SKM-1 treated with dmso at 0.1 percent for 144 hours (cell line): ENCODE measurements around the gene SSB.
"Not testable (repeated sequence)": the region's sequence is repeated elsewhere in the genome, so short reads cannot be mapped to it uniquely, and the experiment has no call there.

Experiments used
- DNase-seq: peaks from one replicate; lab custom pipeline; 2025; ENCODE audit not compliant: unreplicated experiment; lab: John Stamatoyannopoulos, UW

SSB gene

DNA sequence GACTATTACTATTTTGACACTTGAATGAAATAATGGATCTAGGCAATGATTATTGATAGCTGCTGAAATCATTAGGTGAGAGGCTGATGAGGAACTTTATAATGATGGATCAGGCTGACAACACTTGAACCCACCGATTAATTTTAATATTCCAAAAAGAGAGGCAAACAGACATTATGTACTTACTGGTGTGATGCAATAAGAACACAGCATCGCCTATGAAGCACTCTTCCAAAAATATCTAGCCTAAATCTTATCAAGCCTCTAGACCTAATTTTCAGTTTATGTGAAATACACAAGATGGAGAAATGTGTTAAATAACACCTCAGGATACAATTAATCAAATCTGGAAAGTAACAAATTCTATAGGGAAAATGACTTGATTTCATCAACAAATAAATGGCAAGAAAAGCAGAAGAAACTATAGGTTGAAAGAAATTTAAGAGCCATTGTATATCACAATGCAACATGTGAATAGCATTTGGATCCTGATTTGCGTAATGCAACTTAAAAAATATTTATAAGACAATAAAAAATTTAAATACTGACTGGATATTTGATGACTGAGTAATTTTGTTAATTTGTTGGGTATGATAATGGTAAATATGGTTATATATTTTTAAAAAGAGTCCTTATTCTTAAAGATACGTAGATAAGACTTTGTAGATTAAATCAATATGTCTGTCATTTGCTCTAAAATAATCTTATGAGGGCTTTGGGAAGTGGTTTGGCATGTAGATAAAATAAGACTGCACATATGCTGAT is 17.2 kb upstream of the SSB start:
- DNase-seq, result no peak

DNA sequence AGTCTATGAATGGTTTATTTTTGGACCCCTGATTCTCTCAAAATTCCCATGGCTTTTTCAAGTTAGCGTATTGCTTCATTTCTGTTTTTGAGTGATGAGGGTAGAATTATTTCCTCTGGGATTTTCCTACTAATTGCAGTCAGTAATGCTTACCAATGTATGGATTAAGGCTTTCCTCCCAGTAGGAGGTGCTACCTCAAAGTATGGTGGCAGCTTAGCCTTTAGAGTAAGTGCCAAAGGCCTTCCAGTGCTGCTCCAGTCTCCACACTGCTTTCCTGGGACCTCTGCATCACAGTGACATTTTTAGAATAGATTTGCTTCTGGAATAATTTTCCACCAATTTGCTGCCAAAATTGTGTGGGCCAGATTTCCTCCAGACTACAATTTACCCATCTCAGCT is 16.2 kb upstream of the SSB start:
- DNase-seq, result no peak

DNA sequence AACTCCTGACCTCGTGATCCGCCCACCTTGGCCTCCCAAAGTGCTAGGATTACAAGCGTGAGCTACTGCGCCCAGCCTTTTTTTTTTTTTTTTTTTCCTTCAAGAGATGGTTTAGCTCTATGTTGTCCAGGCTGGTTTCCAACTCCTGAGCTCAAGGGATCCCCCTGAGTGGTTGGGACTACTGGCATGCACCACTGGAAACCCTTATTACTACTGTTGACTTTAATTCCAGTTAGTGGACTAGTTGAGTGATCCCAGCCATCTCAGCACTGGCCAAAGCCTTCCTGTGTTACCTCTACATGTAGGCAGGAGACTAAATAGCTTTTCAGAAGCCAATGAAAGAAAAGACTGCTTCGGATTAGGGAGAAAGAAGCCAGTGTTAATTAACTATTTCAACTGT is 8.1 kb upstream of the SSB start:
- no peak for DNase-seq

DNA sequence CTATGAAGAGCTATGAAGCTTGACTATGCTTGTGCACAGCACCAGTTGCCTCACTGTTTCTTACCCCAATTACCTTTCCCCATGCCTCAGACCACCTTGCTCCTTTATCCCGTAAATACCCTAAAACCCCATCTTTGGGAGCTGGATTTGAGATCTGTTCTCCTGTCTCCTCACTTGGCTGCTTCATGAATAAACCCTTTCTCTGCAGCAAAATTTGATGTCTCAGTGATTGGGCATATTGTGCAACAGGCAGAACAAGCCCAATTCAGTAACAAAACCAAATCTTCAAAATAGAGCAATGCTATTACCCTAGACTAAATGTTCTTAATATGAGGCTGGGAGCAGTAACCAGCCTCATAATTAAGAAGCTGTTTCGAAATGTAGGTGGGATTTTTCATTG is 3.5 kb upstream of the SSB start:
- DNase-seq, result no peak

DNA sequence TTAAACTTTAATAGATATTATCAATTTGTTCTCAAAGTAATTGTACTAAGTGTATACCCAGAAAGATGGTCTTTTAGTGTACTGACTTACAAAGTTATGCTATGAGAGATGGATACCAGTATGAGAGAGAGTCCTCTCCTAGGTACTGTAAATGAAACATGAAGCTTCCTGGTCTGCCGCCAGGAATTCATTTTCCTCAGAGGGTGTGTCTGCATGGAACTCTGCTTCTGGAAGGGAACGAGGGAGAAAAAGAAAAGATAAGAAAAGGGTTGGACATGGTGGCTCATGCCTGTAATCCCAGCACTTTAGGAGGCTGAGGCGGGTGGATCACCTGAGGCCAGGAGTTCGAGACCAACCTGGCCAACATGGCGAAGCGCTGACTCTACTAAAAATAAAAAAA is 2.2 kb upstream of the SSB start:
- no peak for DNase-seq

DNA sequence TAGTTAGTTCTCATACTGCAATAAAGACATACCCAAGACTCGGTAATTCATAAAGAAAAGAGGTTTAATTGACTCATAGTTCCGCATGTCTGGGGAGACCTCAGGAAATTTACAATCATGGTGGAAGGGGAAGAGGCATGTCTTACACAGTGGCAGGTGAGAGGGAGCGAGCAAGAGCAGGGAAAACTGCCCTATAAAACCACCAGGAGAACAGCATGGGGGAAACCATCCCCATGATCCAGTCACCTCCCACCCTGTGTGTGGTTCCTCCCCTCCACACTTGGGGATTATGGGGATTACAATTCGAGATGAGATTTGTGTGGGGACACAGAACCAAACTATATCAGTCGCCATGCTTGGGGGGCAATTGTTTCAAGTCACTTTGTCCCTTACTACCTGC is 1.1 kb upstream of the SSB start:
- no peak for DNase-seq

DNA sequence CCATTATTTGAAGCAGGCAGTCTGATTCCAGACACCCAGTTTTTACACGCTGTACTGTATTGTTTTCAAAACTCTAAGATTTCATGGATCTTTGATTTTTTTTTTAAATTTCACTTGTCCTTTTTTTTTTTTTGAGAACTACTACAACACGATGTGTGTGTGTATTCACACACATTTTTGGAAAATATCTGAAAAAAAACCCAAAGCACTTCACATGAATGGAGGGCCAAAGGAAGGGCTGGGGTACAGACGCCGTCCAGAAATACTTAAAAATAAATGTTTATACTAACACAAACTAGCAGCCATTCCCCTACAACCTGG is 314 bp upstream of the SSB start:
- DNase-seq, result no peak

DNA sequence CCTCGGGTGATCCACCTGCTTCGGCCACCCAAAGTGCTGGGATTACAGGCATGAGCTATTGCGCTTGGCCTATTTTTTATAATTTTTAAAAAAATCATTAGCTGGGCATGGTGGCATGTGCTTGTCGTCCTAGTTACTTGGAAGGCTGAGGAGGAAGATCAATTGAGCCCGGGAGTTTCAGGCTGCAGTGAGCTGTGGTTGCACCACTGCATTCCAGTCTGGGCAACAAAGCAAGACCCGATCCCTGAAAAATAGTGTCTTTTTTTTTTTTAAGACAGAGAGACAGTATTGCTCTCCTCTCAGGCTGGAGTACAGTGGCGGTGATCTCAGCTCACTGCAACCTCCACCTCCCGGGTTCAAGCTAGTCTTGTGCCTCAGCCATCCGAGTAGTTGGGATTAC is 4.8 kb downstream of the SSB start:
- no peak for DNase-seq

DNA sequence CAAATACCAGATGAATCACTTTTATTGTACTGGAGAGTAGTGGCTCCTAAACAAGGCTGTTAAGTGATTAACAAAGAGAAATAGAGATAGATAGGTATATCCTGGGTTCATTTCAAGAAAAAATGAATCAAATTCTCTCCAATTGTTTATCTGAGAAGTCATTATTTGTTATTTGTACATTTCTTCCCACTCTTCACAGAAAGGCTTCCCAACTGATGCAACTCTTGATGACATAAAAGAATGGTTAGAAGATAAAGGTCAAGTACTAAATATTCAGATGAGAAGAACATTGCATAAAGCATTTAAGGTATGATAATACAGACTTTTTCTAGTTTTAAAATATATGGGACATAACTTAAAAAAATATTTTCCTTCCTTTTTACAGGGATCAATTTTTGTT is 7.9 kb downstream of the SSB start:
- no peak for DNase-seq

DNA sequence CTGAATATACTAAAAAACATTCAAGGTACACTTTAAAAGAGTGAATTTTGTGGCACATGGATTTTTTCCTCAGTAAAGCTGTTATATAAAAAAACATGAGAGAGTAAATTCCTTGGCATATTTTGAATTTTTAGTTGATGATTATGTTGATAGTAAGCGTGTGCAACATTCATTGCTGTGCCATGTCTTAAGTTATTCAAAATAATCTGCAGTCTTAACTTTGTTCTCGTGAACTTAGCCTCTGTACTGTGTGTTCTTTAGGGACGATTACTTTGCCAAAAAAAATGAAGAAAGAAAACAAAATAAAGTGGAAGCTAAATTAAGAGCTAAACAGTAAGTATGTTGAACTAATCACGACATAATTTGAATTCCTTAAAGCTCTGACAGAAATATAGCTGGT is 9.6 kb downstream of the SSB start:
- no peak for DNase-seq

DNA sequence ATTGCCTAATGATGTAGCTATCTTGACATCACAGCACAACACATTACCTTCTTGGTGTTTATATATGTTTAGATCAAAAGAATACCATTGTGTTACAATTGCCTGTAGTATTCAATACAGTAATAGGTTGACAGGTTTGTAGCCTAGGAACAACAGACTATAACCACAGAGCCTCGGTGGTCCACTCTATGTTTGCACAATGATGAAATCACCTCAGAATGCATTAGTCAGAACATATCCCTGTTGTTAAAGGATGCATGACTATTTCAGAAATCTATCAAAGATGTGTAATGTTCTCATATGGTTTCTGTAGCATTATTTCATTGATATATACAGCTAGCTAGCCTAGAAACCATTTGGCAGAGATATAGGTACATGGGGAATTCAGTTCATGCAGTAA is 17.2 kb downstream of the SSB start:
- DNase-seq, result no peak

DNA sequence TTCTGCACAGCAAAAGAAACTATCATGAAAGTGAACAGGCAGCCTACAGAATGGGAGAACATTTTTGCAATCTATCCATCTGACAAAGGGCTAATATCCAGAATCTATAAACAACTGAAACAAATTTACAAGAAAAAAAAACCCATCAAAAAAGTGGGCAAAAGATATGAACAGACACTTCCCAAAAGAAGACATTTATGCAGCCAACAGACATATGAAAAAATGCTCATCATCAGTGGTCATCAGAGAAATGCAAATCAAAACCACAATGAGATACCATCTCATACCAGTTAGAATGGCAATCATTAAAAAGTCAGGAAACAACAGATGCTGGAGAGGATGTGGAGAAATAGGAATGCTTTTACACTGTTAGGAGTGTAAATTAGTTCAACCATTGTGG is 18.3 kb downstream of the SSB start:
- DNase-seq, result not testable (repeated sequence)

DNA sequence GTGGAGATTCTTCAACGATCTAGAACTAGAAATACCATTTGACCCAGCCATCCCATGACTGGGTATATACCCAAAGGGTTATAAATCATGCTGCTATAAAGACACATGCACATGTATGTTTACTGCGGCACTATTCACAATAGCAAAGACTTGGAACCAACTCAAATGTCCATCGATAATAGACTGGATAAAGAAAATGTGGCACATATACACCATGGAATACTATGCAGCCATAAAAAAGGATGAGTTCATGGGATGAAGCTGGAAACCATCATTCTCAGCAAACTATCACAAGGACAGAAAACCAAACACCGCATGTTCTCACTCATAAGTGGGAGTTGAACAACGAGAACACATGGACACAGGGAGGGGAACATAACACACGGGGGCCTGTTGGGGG is 18.7 kb downstream of the SSB start:
- not testable (repeated sequence) for DNase-seq

DNA sequence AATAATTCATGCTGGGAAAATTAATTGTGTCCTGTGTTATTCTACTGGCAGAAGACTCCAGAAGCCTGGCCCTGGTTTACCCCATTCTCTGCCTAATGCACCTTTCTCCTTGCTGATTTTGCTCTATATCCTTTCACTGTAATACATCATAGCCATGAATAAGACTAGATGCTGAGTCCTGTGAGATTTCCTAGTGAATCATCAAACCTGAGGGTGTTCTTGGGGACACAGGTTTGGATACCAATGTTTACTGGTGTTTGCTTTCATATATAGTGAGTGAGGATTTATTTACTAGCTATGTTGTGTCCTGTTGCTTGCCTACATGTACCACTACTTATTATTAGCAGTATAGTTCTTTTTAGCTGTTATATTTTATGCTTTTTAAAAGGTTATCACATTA is 19.6 kb downstream of the SSB start:
- no peak for DNase-seq

DNA sequence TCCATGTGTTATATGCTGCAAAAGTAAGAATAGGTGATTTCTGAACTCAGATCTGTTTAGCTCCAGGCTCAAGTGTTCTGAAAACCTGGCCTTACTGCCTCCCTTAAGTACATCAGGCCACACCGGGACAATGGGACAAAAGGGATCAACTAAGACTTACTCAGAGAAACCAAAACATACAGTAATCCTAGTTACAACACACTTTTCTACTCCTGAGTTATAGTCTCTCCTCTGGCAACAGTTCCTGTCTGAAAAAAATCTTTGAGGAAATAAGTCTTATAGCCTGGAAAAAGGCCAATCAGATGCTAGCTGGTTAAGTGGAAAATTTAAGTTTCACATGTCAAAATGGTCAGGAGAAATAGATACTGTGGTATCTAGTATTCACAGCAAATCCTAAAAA is 20.4 kb downstream of the SSB start:
- DNase-seq, result no peak

DNA sequence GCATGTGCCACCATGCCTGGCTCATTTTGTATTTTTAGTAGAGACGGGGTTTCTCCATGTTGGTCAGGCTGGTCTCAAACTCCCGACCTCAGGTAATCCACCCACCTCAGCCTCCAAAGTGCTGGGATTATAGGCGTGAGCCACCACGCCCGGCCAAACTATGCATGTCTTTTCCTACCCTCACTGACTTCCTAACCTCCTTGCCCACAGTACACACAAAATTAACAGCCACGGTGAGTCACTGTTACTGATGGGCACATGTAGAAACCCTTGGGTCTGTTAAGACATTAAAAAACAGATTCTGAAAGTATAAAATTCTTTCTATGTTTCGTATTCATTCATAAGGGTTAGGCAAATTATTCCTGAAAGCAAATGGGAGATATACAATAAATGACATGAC is 21.4 kb downstream of the SSB start:
- DNase-seq, result not testable (repeated sequence)

DNA sequence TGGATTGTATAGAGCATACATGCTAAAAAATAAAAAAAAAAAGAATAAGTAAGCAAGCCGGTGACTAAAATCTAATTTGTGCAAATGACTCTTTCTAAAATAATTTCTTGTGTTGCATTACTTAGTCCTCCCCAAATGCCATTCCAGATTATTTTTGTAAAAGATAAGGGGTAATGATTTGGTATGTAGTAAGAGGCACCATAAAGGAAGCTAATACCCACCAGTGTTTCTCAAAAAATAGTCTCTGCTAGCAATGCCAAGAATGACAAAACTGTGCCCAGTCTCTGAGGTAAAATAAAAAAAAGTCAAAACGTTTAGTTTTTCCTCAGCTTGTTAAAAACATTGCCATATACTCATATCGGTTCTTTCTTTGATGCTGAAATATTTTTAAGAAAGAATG is 23.4 kb downstream of the SSB start:
- no peak for DNase-seq

DNA sequence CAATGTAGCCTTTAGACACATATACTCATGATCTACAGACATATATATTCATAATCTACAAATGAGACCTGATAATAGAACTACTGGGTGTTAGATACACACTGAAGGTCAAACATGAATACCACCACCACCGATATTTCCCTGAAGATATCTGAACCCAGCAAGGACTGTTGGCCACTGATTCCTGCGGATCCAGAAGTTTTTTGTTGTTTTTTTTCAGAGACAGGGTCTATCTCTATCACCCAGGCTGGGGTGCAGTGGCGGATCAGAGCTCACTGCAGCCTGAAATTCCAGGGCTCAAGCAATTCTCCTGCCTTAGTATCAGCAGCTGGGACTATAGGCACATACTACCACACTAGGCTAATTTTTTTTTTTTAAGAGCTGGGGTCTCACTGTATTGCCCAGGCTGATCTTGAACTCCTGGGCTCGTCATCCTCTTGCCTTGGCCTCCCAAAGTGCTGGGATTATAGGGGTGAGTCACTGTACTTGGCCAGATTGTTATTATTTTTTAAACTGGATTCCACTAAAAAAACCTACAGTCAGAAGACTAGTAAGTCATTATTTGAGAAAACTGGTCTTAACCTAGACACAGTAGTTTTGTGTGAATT is 24.2 kb downstream of the SSB start:
- DNase-seq, result no peak

DNA sequence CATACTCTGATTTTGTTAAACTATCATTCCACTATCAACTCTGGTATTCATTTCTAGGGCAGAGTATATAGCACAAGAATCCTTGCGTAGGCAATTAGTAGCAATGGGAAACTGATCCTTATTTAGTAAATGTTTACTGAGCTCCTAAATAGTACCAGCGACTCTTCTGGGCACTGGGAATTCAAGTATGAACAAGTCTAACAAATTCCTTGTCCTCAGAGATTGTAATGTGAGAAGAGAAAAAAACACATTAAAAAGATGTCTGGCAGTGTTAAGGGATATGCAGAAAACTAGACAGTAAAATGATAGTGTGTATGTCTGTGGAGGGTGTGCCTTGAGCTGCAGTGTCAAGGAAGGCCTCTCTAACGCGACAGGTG is 25.3 kb downstream of the SSB start:
- DNase-seq, result no peak

DNA sequence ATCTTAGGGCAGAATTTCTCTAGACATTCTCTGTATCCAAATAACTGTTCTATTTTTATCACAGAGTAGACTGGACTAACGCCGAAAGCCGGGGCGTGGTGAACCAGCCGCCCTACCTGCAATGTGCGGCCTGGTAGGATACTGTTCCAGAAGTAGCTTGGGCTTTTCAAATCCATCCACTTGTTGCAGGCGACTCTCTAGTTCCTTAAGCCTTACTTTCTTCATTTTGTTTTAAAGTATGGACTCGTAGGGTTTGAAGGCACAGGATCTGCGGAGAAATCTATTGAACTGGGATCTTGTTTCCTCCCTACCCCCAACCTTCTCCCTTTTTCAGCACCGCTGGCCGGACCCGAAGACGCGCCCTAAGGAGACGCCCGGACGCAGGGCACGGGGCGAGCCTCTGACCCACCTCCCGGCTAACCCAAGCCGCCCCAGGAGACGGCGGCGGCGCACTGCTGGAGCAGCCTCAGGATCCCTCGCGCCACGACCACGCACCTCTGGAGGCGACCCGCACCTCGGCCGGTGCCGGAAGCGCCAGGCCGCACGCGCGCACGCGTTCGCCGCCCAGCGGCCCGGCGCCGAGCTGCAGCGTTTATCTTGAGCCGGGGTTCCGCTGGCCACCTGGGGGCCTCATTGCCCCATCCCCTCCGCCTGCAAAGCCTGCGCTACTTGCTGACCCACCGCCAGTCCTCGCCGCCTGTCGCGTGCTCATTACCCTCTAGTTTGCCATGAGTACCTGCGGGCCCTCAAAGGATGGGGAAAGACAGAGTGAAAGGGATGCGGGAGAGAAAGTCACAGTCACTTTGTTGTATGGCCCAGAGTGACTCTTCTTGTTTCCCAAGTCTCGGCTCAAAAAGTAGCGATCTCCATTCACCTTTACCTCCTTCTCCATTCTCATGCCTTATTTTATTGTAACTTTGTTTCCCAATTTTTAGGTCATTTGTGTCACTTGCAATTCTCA is 26.0 kb downstream of the SSB start, which contains the start of gene METTL5:
METTL5 (minus strand) TSS at position 533 of the 961 bp plus-strand sequence; CDS start at position 225, 308 bp downstream.
- DNase-seq, result peak; percentile 74

DNA sequence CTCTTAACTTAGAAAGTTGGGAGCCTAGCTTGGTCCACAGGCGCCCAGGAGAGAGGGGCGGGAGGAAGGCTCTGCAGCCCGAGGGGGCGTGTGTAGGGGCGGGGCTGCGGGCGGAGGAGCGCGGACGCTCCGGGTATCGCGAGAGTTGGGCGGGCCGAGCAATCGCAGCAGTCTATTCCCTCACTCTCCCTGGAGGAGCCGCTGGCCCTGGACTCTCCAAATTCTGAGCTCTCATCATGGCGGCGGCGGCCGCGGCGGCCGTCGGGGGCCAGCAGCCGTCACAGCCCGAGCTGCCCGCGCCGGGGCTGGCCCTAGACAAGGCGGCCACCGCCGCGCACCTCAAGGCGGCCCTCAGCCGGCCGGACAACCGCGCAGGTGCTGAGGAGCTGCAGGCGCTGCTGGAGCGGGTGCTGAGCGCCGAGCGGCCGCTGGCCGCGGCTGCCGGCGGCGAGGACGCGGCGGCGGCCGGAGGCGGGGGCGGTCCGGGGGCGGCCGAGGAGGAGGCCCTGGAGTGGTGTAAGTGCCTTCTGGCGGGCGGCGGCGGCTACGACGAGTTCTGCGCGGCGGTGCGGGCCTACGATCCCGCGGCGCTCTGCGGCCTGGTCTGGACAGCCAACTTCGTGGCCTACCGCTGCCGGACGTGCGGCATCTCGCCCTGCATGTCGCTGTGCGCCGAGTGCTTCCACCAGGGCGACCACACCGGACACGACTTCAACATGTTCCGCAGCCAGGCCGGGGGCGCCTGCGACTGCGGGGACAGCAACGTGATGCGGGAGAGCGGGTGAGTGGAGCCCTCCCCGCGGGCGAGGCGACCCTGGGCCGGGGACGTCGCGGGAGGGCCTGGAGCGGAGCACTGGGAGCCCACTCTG is 28.8 kb downstream of the SSB start, which contains the start of gene UBR3:
UBR3 (plus strand) TSS at position 183 of the 869 bp plus-strand sequence; CDS start at position 237, 54 bp downstream.
- DNase-seq, result peak; percentile 92
